GM18951 (cell line): ENCODE results near the gene A1BG.

ENCODE experiments used
- POLR2A ChIP-seq: IDR thresholded peaks from 4 replicates; pipeline ENCODE4 v1.6.1; 2011; ENCODE audit warnings: mild to moderate bottlenecking; ENCODE audit not compliant: insufficient read length, insufficient read depth; ENCODE audit errors: extremely low read depth
- in situ Hi-C: fragments of 300-500 bp; cut with MboI; formaldehyde crosslinking; loops from one replicate; pipeline ENCODE4 v1.12.0; 2022; ENCODE audit warnings: low sequenced_read_pairs, mixed read lengths, inconsistent platforms; ENCODE audit not compliant: unreplicated experiment

Gene A1BG

GRCh38 chr19:58352760-58353671, at the start of gene A1BG:
Gene A1BG (minus strand): TSS chr19:58353492. CDS start chr19:58353437, 55 bp downstream.
- no peak for TF ChIP-seq POLR2A
- in situ Hi-C loops, result no loop called here

GRCh38 chr19:58401840-58402421, 48.6 kb upstream of the A1BG start:
- in situ Hi-C loops, result no loop called here
- TF ChIP-seq POLR2A, result no peak

GRCh38 chr19:58400916-58401839, 47.9 kb upstream of the A1BG start:
- TF ChIP-seq POLR2A, result peak; percentile 86
- in situ Hi-C loops, result no loop called here

DNA sequence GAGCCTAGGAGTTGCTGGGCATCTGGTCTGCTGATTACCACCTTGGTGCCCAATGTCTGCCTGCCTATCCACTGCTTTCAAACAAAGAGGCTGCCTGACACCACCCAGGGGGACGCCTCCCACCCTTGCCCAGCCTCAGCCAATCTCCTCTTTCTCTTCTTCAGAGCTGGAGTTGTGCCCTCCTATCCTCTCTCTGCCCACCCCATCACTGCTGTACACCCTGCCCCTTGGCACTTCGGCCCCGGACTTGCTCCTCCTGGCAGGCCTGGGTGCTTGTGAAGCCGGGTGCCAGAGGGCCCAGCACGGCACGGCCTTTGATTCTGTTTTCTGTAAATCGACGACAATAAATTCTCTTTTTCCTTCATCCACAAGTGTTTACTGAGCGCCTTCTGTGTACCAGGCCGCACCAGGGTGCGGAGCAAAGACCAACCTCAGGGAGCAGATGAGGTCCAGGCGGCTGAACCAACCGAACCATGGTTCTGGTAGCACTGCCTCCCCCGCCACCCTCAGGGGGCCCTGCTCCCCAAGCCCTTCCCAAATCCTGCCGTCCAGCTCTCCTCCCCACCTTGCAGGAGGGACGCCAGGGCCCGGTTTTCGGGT, 47.1 kb upstream of the A1BG start:
- TF ChIP-seq POLR2A, result no peak
- in situ Hi-C loops, result no loop called here

DNA sequence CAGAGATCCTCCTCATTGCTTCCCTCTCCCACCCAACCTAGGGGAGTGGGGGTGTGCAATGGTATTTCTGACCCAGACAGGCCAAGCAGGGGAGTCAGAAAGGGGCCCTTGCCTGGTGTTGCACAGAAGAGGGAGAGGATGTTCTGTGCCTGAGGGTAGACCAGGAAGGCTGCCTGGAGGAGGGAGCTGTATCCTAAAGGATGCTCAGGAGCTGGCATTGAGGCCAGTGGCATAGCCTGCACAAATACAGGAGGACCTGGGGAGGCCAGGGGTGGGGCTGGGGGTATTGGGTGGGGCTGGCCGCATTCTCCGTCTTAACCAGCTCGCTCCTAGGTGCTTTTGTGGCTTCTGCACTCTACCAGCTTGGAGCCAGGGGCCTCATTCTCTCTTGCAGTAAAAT, 46.6 kb upstream of the A1BG start:
- TF ChIP-seq POLR2A, result no peak
- in situ Hi-C loops, result no loop called here

GRCh38 chr19:58398545-58398944, 45.3 kb upstream of the A1BG start:
- no peak for TF ChIP-seq POLR2A
- in situ Hi-C loops, result no loop called here

GRCh38 chr19:58398087-58398486, 44.8 kb upstream of the A1BG start:
- in situ Hi-C loops, result no loop called here
- TF ChIP-seq POLR2A, result no peak

GRCh38 chr19:58397533-58398037, 44.3 kb upstream of the A1BG start:
- in situ Hi-C loops, result no loop called here
- TF ChIP-seq POLR2A, result no peak

DNA sequence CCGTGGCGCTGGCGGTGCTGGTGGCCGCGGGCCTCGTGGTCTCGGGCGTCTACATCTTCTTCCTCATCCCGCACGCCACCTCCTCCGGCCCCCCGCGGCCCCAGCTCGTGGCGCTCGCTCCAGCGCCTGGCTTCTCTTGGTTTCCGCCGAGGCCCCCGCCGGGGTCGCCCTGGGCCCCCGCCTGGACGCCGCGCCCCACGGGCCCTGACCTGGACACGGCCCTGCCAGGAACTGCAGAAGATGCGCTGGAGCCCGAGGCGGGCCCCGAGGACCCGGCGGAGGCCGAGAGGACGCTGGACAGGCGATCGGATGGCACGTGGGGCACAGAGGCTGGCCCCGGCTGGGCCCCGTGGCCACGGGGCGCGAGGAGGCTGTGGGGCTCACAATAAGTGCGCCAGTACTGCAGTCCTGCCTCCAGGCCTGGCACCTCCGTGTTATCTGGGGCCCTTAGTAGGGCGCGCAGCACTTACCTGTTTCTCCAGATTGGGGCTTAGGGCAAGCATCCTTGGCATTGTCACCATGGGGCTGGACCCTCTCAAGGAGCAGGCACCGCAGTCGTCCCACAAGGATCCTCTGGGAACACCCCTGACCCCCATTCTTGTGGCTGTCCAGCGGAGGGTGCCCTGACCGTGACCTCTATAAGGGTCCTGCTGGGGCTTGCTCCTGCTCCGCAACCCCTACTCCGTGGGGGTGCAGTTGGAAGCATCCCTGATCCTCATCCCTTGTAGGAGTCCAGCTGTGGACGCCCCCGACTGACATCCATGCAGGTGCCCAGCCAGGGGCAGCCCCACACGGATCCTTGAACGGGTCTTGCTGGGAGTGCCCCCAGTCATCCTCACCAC, 43.6 kb upstream of the A1BG start:
- no peak for TF ChIP-seq POLR2A
- in situ Hi-C loops, result no loop called here

- TF ChIP-seq POLR2A, result no peak
- in situ Hi-C loops, result no loop called here
Observed at GRCh38 chr19:58395979-58396627, 42.8 kb upstream of the A1BG start.

GRCh38 chr19:58395220-58395978, 42.1 kb upstream of the A1BG start, which contains the start of gene RNF225:
Gene RNF225 (plus strand): TSS chr19:58395656. CDS start chr19:58396090, 434 bp downstream.
- peak; percentile 51 for TF ChIP-seq POLR2A
- in situ Hi-C loops, result no loop called here
